Fibroblast of pulmonary artery (primary cell): ENCODE data around the gene FOXI2.

Experiments
- DNase-seq: peaks from one replicate; pipeline ENCODE4 v3.0.0-alpha.2; 2010; ENCODE audit warnings: low read depth
- H3K4me3 ChIP-seq: replicated peaks from 2 replicates; pipeline ENCODE4 v1.5.1; 2011; ENCODE audit warnings: low read depth, mild to moderate bottlenecking, control low read depth, low read length, moderate library complexity
- TF ChIP-seq, protein P1 (sequence below): IDR thresholded peaks from 2 replicates; pipeline ENCODE4 v1.5.1; 2011; ENCODE audit warnings: mild to moderate bottlenecking, control low read depth, low read length, inconsistent platforms; ENCODE audit errors: missing control alignments

The FOXI2 gene

DNA sequence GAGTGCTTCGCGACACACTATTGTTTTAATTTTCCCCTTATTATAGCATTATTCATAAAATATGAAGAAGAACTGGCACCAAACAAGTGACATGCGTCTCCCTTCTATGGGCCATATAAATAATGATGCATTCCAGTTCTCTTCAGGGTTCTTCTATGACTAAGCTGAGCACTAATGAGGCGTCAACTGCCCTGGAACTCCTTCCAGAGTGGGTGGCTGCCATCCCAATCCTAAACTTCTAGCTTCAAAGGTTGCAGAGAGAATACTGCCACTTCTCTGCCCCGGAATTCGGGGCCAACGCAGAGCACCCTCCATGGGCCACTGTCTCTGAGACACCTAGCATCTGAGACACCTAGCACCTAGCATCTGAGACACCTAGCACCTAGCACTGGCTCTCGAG is 37.7 kb upstream of the FOXI2 start:
- TF ChIP-seq, protein P1, sequence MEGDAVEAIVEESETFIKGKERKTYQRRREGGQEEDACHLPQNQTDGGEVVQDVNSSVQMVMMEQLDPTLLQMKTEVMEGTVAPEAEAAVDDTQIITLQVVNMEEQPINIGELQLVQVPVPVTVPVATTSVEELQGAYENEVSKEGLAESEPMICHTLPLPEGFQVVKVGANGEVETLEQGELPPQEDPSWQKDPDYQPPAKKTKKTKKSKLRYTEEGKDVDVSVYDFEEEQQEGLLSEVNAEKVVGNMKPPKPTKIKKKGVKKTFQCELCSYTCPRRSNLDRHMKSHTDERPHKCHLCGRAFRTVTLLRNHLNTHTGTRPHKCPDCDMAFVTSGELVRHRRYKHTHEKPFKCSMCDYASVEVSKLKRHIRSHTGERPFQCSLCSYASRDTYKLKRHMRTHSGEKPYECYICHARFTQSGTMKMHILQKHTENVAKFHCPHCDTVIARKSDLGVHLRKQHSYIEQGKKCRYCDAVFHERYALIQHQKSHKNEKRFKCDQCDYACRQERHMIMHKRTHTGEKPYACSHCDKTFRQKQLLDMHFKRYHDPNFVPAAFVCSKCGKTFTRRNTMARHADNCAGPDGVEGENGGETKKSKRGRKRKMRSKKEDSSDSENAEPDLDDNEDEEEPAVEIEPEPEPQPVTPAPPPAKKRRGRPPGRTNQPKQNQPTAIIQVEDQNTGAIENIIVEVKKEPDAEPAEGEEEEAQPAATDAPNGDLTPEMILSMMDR: no peak
- DNase-seq: no peak
- H3K4me3 ChIP-seq: no peak overlapping the region

DNA sequence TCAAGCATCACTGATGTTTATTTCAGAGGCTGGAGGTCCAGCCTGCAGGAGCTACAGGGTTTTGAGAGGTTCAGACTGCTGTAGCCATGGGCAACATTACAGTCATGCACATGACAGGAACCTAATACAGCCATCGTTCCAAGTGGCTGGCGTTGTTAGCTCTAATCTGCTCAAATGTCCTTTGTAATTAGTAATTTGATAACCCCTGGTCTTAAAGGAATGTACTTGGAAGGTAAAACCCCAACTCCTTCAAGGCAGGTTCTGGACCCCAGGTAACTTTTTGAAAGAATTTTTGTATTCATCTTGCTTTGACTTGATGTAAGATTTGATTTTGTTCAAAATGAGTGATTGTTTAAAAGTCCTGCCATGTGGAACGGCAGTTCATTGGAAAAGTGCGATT is 34.7 kb upstream of the FOXI2 start:
- TF ChIP-seq, protein P1: no peak
- no peak overlapping the region for H3K4me3 ChIP-seq
- DNase-seq: no peak

DNA sequence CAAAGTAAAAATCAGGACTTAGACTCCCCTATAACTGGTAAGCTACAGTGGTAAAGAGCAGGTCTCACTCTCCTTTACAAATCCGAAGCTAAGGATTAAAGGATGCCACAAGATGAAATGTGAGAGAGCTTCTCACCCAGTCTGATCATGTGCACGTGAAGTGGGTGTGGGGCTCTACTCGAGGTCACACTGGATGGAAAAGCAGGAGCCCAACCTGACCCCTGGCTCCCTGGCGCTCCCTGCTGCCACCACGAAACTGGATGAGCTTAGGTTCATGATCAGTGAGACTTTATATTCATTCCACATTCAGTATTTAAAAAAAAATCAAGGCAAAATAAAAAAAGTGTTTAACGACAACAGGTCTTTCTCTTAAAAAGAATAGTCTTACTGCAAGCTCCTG is 21.7 kb upstream of the FOXI2 start:
- no peak overlapping the region for H3K4me3 ChIP-seq
- TF ChIP-seq, protein P1: no peak
- DNase-seq: no peak

DNA sequence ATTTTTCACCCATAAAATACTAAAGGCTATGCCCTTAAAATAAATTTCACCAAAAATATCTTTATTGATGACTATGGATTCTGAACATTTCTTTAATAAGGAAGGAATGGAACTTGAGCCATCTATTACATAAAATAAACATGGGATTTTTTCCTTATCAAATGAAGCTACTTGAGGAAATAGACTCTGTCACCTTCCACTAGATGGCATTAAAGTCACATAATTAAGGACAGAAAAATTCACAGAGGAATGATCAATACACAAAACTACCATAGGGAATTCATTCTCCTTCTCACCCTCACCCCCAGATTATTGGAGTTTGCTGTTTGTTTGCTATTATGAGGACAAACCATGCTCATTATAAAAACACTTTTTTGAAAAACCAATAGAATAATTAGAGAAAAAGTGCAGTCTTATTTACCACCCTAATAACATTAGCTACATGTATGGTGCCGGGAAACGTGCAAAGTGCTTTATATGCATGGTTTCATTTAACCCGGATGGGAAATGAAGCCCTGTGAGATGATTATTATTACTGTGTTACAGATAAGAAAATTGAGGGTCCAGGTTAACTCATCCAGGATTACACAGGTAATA is 21.1 kb upstream of the FOXI2 start:
- TF ChIP-seq, protein P1: peak; percentile 6
- no peak overlapping the region for H3K4me3 ChIP-seq
- peak; percentile 14 for DNase-seq

DNA sequence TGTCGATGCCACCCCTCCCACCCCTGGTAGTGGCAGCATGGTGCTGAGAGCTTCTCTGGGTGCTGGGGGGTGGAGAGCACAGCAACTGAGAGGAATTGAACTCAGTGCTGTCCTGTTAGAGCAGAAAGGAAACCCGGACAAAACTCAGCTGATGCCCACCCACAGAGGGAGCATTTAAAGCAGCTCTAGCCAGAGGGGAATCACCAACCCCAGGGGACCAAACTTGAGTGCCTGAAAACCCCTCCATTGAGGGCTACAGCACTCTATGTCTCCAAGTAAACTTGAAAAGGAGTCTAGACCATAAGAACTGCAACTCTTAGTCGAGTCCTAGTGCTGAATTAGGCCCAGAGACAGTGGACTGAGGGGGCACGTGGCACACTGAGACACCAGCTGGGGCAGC is 16.8 kb upstream of the FOXI2 start:
- TF ChIP-seq, protein P1: no peak
- DNase-seq: no peak
- H3K4me3 ChIP-seq: no peak overlapping the region

DNA sequence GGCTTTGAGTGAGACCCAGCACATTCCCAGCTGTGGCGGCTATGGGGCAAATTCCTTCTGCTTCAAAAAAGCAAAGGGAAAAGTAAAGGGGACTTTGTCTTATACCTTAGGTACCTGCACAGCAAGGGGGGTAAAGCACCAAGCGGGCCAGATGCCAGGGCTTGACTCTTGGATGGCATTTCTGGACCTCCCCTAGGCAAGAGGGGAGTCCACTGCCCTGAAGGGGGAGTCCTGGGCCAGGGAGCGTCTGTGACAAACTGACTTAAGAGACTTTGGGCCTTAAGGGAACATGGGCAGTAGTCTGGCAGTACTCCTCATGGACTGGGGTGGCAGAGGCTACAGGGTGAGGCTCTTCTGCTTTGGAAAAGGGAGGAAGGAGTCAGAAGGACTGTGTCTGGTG is 16.1 kb upstream of the FOXI2 start:
- no peak for DNase-seq
- TF ChIP-seq, protein P1: no peak
- H3K4me3 ChIP-seq: no peak overlapping the region

DNA sequence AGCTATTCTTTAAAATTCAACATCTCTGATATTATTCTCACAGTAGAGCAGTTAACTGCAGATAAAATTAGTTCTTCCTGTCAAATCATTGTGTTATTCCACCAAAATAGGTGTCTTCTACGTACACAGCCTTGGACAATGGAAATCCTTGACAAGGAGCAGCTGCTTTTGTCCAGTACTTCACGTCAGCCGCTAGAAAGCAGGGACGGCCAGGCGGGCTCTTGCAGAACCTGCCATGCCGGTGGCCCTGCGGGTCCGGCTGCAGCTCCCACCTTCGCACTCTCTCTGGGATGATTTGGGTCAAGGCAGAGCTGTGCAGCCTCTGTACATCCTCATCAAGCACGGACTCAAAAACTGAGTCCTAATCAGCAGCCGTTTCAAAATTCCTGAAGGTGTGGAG is 2.2 kb upstream of the FOXI2 start:
- no peak overlapping the region for H3K4me3 ChIP-seq
- DNase-seq: no peak
- TF ChIP-seq, protein P1: no peak
